B cell (primary cell): ENCODE results near the gene ELOVL1. TPM values are rescaled to one million over a fixed set of nuclear protein-coding genes. Genes with fewer than 3 reads are reported as not detected.

Source experiments
- ATAC-seq: fragments of 200-7000 bp; cut with Tn5 transposase; one replicate; pipeline ENCODE4 v1.10.0; 2021; ENCODE audit warnings: low read depth, mild to moderate bottlenecking, moderate number of reproducible peaks, moderate library complexity
- CTCF ChIA-PET: fragments of 350-600 bp; sonication (Branson Sonifier 250); formaldehyde crosslinking; loops from one replicate; lab custom pipeline; 2021; ENCODE audit warnings: antibody characterized with exemption, inconsistent platforms; lab: Charles Lee
- POLR2A ChIA-PET: fragments of 350-600 bp; sonication (Branson Sonifier 250); formaldehyde crosslinking; loops from one replicate; lab custom pipeline; 2021; ENCODE audit warnings: antibody characterized with exemption; lab: Charles Lee
- DNase-seq: peaks from one replicate; pipeline ENCODE4 v3.0.0; 2013
- H2AFZ ChIP-seq: 2 replicates; pipeline ENCODE4 v1.6.1; 2012; ENCODE audit warnings: mild to moderate bottlenecking, low read depth, low read length; ENCODE audit not compliant: insufficient read depth, poor library complexity, severe bottlenecking
- H3K27ac ChIP-seq, 2 donors: 1 replicate in 1 of 2; 2 replicates in 1 of 2; pipeline ENCODE4 v1.5.1; 2012 to 2013; ENCODE audit warnings: low read length in 2 of 2, mild to moderate bottlenecking in 2 of 2, moderate library complexity in 1 of 2
- H3K27me3 ChIP-seq, 4 experiments: fragments of 200-600 bp in 1 of 4; sonication (generic) in 1 of 4; replicated peaks in 1 of 4; 1 replicate in 2 of 4; 2 replicates in 2 of 4; pipeline versions ENCODE4 v1.6.1 to v1.7.0; 2013 to 2016; ENCODE audit warnings: low read length in 3 of 4, mild to moderate bottlenecking in 2 of 4, mixed read lengths in 1 of 4, moderate library complexity in 1 of 4; ENCODE audit not compliant: insufficient read depth in 4 of 4, control insufficient read depth in 3 of 4; ENCODE audit errors: control extremely low read depth in 1 of 4
- H3K36me3 ChIP-seq, 2 experiments: replicated peaks in 1 of 2; 1 replicate in 1 of 2; 2 replicates in 1 of 2; pipeline versions ENCODE4 v1.6.1 to v1.7.1; 2013; ENCODE audit warnings: low read length in 1 of 2; ENCODE audit not compliant: insufficient read depth in 2 of 2, control insufficient read depth in 1 of 2; ENCODE audit errors: control extremely low read depth in 1 of 2, extremely low read depth in 1 of 2
- H3K4me1 ChIP-seq, 2 donors: fragments of 200-600 bp in 1 of 2; sonication (generic) in 1 of 2; 1 replicate in 1 of 2; 2 replicates in 1 of 2; pipeline versions ENCODE4 v1.5.1 to v1.6.1; 2013 to 2017; ENCODE audit warnings: low read length in 2 of 2; ENCODE audit not compliant: control insufficient read depth in 2 of 2, insufficient read depth in 2 of 2
- H3K4me2 ChIP-seq: replicated peaks from 2 replicates; pipeline ENCODE3; 2012; ENCODE audit warnings: mild to moderate bottlenecking, low read depth, low read length; ENCODE audit not compliant: poor library complexity, severe bottlenecking
- H3K4me3 ChIP-seq, 5 experiments: fragments of 200-600 bp in 1 of 5; sonication (generic) in 1 of 5; 1 replicate in 3 of 5; 2 replicates in 2 of 5; pipeline versions ENCODE4 v1.5.1 to v1.7.0; 2011 to 2016; ENCODE audit warnings: low read length in 4 of 5, mild to moderate bottlenecking in 4 of 5, low read depth in 2 of 5, control low read depth in 1 of 5, moderate library complexity in 1 of 5; ENCODE audit not compliant: insufficient read depth in 1 of 5; ENCODE audit errors: control extremely low read depth in 1 of 5, extremely low read depth in 1 of 5
- H3K79me2 ChIP-seq: fragments of 200-600 bp; sonication (generic); one replicate; pipeline ENCODE4 v1.6.0; 2016; ENCODE audit warnings: low read length; ENCODE audit not compliant: control insufficient read depth, insufficient read depth
- H3K9ac ChIP-seq: fragments of 200-600 bp; sonication (generic); 2 replicates; pipeline ENCODE4 v1.6.1; 2017; ENCODE audit warnings: mild to moderate bottlenecking, low read length, moderate library complexity
- H3K9me3 ChIP-seq, 3 donors: one replicate each; pipeline versions ENCODE4 v1.6.1 to v1.7.1; 2013; ENCODE audit warnings: low read length in 2 of 3; ENCODE audit not compliant: control insufficient read depth in 2 of 3, insufficient read depth in 1 of 3; ENCODE audit errors: control extremely low read depth in 1 of 3
- H4K20me1 ChIP-seq: 2 replicates; pipeline ENCODE4 v1.6.0; 2012; ENCODE audit warnings: mild to moderate bottlenecking, low read length; ENCODE audit not compliant: insufficient read depth, control insufficient read depth, poor library complexity, severe bottlenecking
- H3K27ac Mint-ChIP-seq: one replicate; pipeline ENCODE4 v1.8.0; 2021; ENCODE audit warnings: mixed read lengths
- H3K27me3 Mint-ChIP-seq: one replicate; pipeline ENCODE4 v1.8.0; 2021; ENCODE audit warnings: mixed read lengths
- H3K4me1 Mint-ChIP-seq: one replicate; pipeline ENCODE4 v1.8.0; 2021; ENCODE audit warnings: mixed read lengths
- H3K4me3 Mint-ChIP-seq: one replicate; pipeline ENCODE4 v1.8.0; 2021; ENCODE audit warnings: mixed read lengths
- H3K9me3 Mint-ChIP-seq: one replicate; pipeline ENCODE4 v1.8.0; 2022; ENCODE audit warnings: mixed read lengths; ENCODE audit not compliant: insufficient read depth
- EZH2 ChIP-seq: IDR thresholded peaks from 2 replicates; pipeline ENCODE4 v1.6.1; 2012; ENCODE audit warnings: borderline replicate concordance, low read depth, mild to moderate bottlenecking, moderate library complexity, low read length; ENCODE audit not compliant: insufficient read depth, poor library complexity, severe bottlenecking
- WGBS: methylation state at CpG from one replicate; pipeline ENCODE4 v1.1.5; 2013; ENCODE audit warnings: missing lambda C conversion rate; ENCODE audit not compliant: insufficient coverage; 5-methylcytosine and 5-hydroxymethylcytosine counted together
- intact Hi-C: fragments of 100-400 bp; cut with micrococcal nuclease; formaldehyde crosslinking; loops from one replicate; pipeline ENCODE4 v1.10.0; 2022
- polyA plus RNA-seq: library from polyadenylated mRNA; depleted of rRNA; stranded (reverse); fragments of >200 nt; gene quantifications from 2 replicates; pipeline ENCODE4 v1.2.3, GENCODE V29; 2012
- total RNA-seq, 2 donors: library from RNA; stranded (reverse); fragments of 120-200 nt in 1 of 2; gene quantifications; 1 replicate in 1 of 2; 2 replicates in 1 of 2; pipeline versions ENCODE4 v1.2.3 to v1.2.4, GENCODE V29; 2013 to 2022
- TF ChIP-seq, protein P1 (sequence below): fragments of 200-600 bp; IDR thresholded peaks from one replicate; pipeline ENCODE4 v1.8.0; 2022; ENCODE audit warnings: antibody characterized with exemption, mild to moderate bottlenecking

ELOVL1 gene
- total and polyA plus RNA-seq, 2 donors (not counting 1 experiment from before 2014, with no cell fraction given): 65.4 to 78.8 TPM

DNA sequence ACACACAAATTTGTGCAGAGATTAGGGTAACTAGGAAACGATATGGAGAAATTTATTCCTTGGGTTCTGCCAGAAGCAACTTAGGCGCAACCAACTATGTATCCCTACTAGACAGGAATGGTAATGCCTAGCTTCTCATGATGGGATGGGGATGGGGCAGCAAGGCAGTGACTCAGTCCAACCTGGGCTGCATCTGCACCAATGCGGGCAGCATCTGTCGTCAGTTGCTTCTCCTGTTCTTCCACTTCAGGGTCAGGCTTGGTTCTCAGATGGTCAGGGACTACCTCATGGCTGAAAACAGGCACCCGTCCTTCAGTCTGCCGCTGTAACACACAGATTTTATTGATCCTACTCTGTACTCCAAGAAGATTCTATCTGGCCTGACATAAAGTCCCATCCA is 18.9 kb upstream of the ELOVL1 start:
- ATAC-seq: no peak
- H3K27ac Mint-ChIP-seq: no peak overlapping the region
- peaks cover 35% of the 10 kb centered on the region for H3K4me1 Mint-ChIP-seq

DNA sequence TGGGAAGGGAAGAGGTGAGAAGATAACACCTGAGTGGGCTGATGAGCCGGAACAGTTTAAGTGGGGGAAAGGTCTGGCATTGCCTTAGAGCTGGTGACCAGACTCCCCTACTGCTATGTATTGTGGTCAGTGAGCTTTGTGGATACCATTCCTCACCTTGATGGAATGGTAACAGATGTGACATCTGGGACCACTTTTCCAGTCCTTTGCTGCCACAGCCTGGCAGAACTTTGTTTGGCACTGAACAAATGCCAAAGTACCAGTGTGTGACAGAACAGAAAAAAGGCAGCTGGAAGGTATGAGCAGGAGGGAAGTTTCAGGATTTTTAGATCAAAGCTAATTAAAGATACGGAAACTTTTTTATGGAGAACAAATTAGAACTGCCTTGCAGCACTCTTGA is 15.6 kb upstream of the ELOVL1 start:
- Histone ChIP-seq H4K20me1 (peaks cover 10% of the 10 kb centered on the region), H3K79me2 (peaks cover 2% of the 10 kb centered on the region), H3K9me3 (no peaks in the 10 kb centered on the region), H3K9ac (no peak overlapping the region), H3K36me3 (peaks cover 3 to 65% of the 10 kb centered on the region in 2 experiments), H3K4me2 (no peak overlapping the region), H3K4me3 (no peak overlapping the region), H3K27me3 (no peaks in the 10 kb centered on the region), H3K4me1 (peaks cover 4 to 5% of the 10 kb centered on the region in 2 donors), H2AFZ (no peak overlapping the region), H3K27ac (no peak overlapping the region)
- Mint-ChIP-seq H3K9me3 (no peaks in the 10 kb centered on the region), H3K4me3 (no peak overlapping the region), H3K27ac (no peak overlapping the region), H3K4me1 (peaks cover 10% of the 10 kb centered on the region), H3K27me3 (no peaks in the 10 kb centered on the region)
- TF ChIP-seq, protein P1, sequence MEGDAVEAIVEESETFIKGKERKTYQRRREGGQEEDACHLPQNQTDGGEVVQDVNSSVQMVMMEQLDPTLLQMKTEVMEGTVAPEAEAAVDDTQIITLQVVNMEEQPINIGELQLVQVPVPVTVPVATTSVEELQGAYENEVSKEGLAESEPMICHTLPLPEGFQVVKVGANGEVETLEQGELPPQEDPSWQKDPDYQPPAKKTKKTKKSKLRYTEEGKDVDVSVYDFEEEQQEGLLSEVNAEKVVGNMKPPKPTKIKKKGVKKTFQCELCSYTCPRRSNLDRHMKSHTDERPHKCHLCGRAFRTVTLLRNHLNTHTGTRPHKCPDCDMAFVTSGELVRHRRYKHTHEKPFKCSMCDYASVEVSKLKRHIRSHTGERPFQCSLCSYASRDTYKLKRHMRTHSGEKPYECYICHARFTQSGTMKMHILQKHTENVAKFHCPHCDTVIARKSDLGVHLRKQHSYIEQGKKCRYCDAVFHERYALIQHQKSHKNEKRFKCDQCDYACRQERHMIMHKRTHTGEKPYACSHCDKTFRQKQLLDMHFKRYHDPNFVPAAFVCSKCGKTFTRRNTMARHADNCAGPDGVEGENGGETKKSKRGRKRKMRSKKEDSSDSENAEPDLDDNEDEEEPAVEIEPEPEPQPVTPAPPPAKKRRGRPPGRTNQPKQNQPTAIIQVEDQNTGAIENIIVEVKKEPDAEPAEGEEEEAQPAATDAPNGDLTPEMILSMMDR: no peak
- TF ChIP-seq EZH2: no peak
- ATAC-seq (no peak), DNase-seq (no peak)
- WGBS: 100% methylated on average over 1 of the region's 2 CpGs
- CTCF ChIA-PET: interaction anchor here (0.8 to 2.2 kb wide), 6 partner anchors 15 to 310 kb away, joined by 3 to 8 read pairs (median 3); no protein-coding TSS in a partner anchor
- POLR2A ChIA-PET: no interaction called here
- intact Hi-C loops: no loop called here

More for the DNA sequence above, 18.9 kb upstream of the ELOVL1 start:
- TF ChIP-seq EZH2: no peak
- TF ChIP-seq, protein P1: no peak
- no peak overlapping the region for H3K9ac ChIP-seq
- H3K27me3 ChIP-seq: no peaks in the 10 kb centered on the region
- CTCF ChIA-PET: interaction anchor here (4.1 kb wide), 1 partner anchor 28 kb away, joined by 17 read pairs; no protein-coding TSS in a partner anchor
- no peak overlapping the region for H2AFZ ChIP-seq
- H3K79me2 ChIP-seq: peaks cover 32% of the 10 kb centered on the region
- no peak for DNase-seq
- H3K4me3 ChIP-seq: no peak overlapping the region
- Mint-ChIP-seq H3K9me3 (no peaks in the 10 kb centered on the region), H3K4me3 (no peak overlapping the region), H3K27me3 (no peaks in the 10 kb centered on the region)
- peaks cover 20 to 24% of the 10 kb centered on the region in 2 donors for H3K4me1 ChIP-seq
- POLR2A ChIA-PET: no interaction called here
- H3K4me2 ChIP-seq: no peak overlapping the region
- H4K20me1 ChIP-seq: peaks cover 15% of the 10 kb centered on the region
- peaks cover 3 to 61% of the 10 kb centered on the region in 2 experiments for H3K36me3 ChIP-seq
- intact Hi-C loops: no loop called here
- no peak overlapping the region for H3K27ac ChIP-seq
- 95% methylated on average over 6 of the region's 6 CpGs for WGBS
- no peaks in the 10 kb centered on the region for H3K9me3 ChIP-seq
